HEK293T (cell line): ENCODE measurements around the gene CADM2.

Experiments used
- CTCF ChIA-PET: fragments of 350-600 bp; formaldehyde crosslinking; extraction: SDS; loops from one replicate; lab custom pipeline; 2021; ENCODE audit warnings: antibody characterized with exemption, inconsistent platforms; lab: Yijun Ruan, JAX
- POLR2A ChIA-PET: fragments of 350-600 bp; formaldehyde crosslinking; extraction: SDS; loops from one replicate; lab custom pipeline; 2020; ENCODE audit warnings: antibody characterized with exemption, inconsistent platforms; lab: Yijun Ruan, JAX
- DNase-seq: peaks from one replicate; pipeline ENCODE4 v3.0.0; 2012; ENCODE audit warnings: mixed read lengths; ENCODE audit errors: extremely low spot score
- ARNT ChIP-seq: fragments of 450-650 bp; IDR thresholded peaks from 2 replicates; pipeline ENCODE4 v1.6.1; 2017; ENCODE audit warnings: mild to moderate bottlenecking
- BHLHE40 ChIP-seq: fragments of 450-650 bp; IDR thresholded peaks from 2 replicates; pipeline ENCODE4 v1.6.1; 2016; ENCODE audit warnings: mild to moderate bottlenecking, moderate library complexity, borderline replicate concordance
- CTBP1 ChIP-seq: fragments of 450-650 bp; IDR thresholded peaks from 2 replicates; pipeline ENCODE4 v1.6.1; 2016; ENCODE audit warnings: borderline replicate concordance
- ELF4 ChIP-seq: fragments of 450-650 bp; IDR thresholded peaks from 2 replicates; pipeline ENCODE4 v1.6.1; 2017; ENCODE audit warnings: antibody characterized with exemption
- FOXA1 ChIP-seq: fragments of 450-650 bp; IDR thresholded peaks from 2 replicates; pipeline ENCODE4 v1.6.1; 2016; ENCODE audit warnings: mild to moderate bottlenecking
- FOXK2 ChIP-seq: fragments of 450-650 bp; IDR thresholded peaks from 2 replicates; pipeline ENCODE4 v1.6.1; 2016; ENCODE audit warnings: mild to moderate bottlenecking
- FOXM1 ChIP-seq: fragments of 450-650 bp; IDR thresholded peaks from 2 replicates; pipeline ENCODE4 v1.6.1; 2017; ENCODE audit warnings: mild to moderate bottlenecking, borderline replicate concordance
- HDGF ChIP-seq: fragments of 450-650 bp; IDR thresholded peaks from 2 replicates; pipeline ENCODE4 v1.6.1; 2017; ENCODE audit warnings: antibody characterized with exemption, borderline replicate concordance
- L3MBTL2 ChIP-seq: fragments of 450-650 bp; conservative IDR thresholded peaks from 2 replicates; pipeline ENCODE4 v1.6.1; 2016; ENCODE audit warnings: mild to moderate bottlenecking
- LEF1 ChIP-seq: fragments of 450-650 bp; IDR thresholded peaks from 2 replicates; pipeline ENCODE4 v1.6.1; 2017; ENCODE audit warnings: mild to moderate bottlenecking, borderline replicate concordance
- NFRKB ChIP-seq: fragments of 450-650 bp; IDR thresholded peaks from 2 replicates; pipeline ENCODE4 v1.6.1; 2016; ENCODE audit warnings: mild to moderate bottlenecking, moderate library complexity
- SP1 ChIP-seq: fragments of 450-650 bp; IDR thresholded peaks from 2 replicates; pipeline ENCODE4 v1.6.1; 2017
- SUZ12 ChIP-seq: fragments of 450-650 bp; IDR thresholded peaks from 2 replicates; pipeline ENCODE4 v1.6.1; 2016; ENCODE audit warnings: mild to moderate bottlenecking
- TARDBP ChIP-seq: fragments of 450-650 bp; IDR thresholded peaks from 2 replicates; pipeline ENCODE4 v1.6.1; 2016
- ZNF384 ChIP-seq: fragments of 450-650 bp; IDR thresholded peaks from 2 replicates; pipeline ENCODE4 v1.6.1; 2016
- TF ChIP-seq, protein P1 (sequence below): fragments of 450-650 bp; IDR thresholded peaks from 2 replicates; pipeline ENCODE4 v1.6.1; 2016

The CADM2 gene

DNA sequence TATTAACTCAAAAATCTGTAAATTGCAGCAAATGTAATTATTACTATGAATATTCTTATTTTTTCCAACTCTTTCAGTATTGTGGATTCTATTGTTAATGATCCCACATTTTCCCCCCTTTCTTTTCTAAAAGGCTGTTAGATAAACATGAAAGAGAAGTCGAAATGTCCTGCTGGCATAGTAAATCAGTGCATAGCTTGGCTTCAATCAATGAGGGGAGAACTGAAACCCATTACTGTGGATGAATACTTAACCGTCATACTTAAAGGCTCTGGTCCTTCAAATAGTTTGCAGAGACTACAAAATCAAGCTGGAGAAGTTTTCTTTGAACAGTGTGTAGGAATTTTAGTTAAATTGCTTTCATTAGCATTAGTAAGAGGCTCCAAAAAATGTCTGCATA lies 667.9 kb downstream of the CADM2 start:
- no peak for DNase-seq
- CTCF ChIA-PET, result no interaction called here
- POLR2A ChIA-PET, result no interaction called here
- TF ChIP-seq HDGF (no peak), L3MBTL2 (no peak), TARDBP (no peak), FOXM1 (no peak), SUZ12 (no peak), FOXK2 (no peak), ZNF384 (no peak), CTBP1 (no peak), FOXA1 (no peak), NFRKB (no peak), LEF1 (no peak), ARNT (no peak), SP1 (no peak), BHLHE40 (no peak), ELF4 (no peak)
- TF ChIP-seq, protein P1, sequence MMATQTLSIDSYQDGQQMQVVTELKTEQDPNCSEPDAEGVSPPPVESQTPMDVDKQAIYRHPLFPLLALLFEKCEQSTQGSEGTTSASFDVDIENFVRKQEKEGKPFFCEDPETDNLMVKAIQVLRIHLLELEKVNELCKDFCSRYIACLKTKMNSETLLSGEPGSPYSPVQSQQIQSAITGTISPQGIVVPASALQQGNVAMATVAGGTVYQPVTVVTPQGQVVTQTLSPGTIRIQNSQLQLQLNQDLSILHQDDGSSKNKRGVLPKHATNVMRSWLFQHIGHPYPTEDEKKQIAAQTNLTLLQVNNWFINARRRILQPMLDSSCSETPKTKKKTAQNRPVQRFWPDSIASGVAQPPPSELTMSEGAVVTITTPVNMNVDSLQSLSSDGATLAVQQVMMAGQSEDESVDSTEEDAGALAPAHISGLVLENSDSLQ, result no peak

DNA sequence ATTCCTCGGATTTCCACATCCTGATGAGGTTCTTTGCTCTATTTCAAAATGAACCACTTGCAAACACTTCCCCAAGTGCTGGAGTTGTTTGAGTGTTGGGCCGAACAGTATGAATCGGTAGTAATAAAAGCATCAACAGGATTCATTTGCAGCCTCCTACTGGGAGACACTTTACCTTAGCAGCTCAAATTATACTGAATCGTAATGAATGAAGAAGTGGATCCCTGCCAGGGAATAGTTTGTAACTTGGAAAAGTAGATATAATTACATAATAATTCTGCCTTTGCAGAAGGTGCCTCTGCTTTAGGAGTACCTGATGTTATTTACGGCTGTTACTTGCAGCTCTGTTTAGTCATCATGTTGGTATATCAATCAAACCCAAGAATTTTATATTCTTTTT lies 669.1 kb downstream of the CADM2 start:
- ChIA-PET POLR2A (no interaction called here), CTCF (no interaction called here)
- no peak for TF ChIP-seq SP1
- TF ChIP-seq, protein P1, result peak; percentile 22; the same call in 1 of the 2 replicates
- peak; percentile 2 for DNase-seq

DNA sequence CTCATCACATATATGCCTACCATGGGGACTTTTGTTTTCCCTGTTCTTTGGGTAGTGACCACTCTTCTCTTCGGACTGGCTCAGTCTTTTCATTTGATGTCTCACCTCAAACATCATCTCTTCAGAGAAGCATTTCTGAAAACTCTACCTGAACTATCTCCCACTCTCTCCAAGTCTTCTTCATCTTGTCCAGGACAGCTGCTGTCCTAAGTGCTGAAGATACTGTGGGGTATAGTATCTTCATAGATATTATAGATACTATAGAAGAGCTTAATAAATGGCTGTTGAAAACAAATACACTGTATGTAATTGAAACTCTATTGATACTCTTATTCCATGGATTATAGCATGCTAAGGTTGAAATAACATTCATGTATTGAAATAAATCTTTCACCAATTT lies 672.3 kb downstream of the CADM2 start:
- ChIA-PET CTCF (no interaction called here), POLR2A (no interaction called here)
- TF ChIP-seq L3MBTL2 (no peak), FOXA1 (no peak), LEF1 (no peak), HDGF (no peak), CTBP1 (no peak), NFRKB (no peak), SUZ12 (no peak), BHLHE40 (no peak), SP1 (no peak), TARDBP (no peak), FOXM1 (no peak), FOXK2 (no peak), ARNT (no peak), ZNF384 (no peak), ELF4 (no peak)
- TF ChIP-seq, protein P1, result no peak
- no peak for DNase-seq

DNA sequence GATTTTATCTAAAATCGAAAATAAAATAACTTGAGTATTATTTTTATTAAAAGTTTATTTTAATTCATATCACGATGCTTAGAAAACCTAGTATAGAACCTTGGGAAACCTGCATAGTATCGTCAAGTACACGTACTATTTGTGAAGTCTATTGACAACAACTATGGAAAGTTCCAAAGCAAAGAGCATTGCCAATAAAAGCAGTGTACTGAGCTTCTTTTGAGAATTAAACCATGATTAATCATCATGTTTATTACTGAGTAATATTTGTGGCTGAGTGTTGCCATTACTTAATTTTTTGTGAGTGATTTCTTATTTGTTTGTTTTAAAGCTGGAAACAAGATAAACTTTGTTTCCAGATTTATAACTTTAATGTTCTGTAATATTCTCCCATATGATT lies 674.1 kb downstream of the CADM2 start:
- POLR2A ChIA-PET, result no interaction called here
- CTCF ChIA-PET, result no interaction called here
- TF ChIP-seq ARNT, result no peak
- no peak for TF ChIP-seq TARDBP
- no peak for TF ChIP-seq SUZ12
- TF ChIP-seq BHLHE40, result no peak
- TF ChIP-seq CTBP1, result no peak
- TF ChIP-seq HDGF, result no peak
- TF ChIP-seq FOXK2, result no peak
- no peak for DNase-seq

DNA sequence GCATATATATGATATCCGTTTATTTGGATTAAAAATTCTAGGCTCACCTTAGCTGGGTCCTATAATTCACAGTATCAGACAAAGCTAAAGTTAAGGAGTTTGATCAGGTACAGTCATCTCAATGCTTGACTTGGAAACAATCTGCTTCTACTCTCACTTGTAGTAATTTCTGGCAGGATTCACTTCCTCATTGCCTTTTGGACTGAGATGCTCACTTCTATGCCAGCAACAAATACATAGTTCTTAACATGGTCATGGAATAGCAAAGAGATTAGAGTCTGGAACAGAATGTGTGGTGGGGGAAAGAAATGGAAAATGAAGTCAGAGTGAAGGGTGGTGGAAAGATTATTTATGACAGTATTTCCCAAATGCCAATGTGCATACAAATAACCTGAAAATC lies 693.6 kb downstream of the CADM2 start:
- ChIA-PET POLR2A (no interaction called here), CTCF (no interaction called here)
- TF ChIP-seq FOXM1 (no peak), SP1 (no peak), L3MBTL2 (no peak), SUZ12 (no peak), LEF1 (no peak)
- DNase-seq, result no peak

DNA sequence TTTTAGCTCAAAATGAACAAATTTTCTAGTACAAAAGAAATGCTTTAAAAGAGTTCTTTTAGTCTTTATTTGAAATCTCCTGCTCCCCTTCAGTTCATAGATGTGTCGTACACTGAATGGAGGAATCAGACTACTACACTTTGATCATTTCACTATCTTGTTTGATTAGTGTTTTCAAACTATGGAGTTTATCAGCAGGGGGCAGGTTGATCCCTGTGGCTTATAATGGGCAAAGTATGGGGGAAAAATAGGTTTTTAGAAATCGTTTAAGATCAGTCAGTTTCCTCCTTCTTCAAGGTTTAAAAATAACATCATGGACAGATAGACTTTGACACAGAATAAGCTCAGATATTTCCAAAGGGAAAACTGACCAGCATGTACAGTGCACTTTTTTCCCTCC lies 701.7 kb downstream of the CADM2 start:
- TF ChIP-seq L3MBTL2 (no peak), HDGF (no peak), BHLHE40 (no peak), ARNT (no peak), LEF1 (no peak), SP1 (no peak), FOXA1 (no peak), FOXK2 (no peak), SUZ12 (no peak), ZNF384 (no peak), NFRKB (no peak), CTBP1 (no peak), ELF4 (no peak), TARDBP (no peak)
- TF ChIP-seq, protein P1, result no peak
- ChIA-PET POLR2A (no interaction called here), CTCF (no interaction called here)
- no peak for DNase-seq
